Trophoblast cell (in vitro differentiated cells and primary cell): Measurements from ENCODE around the gene CA4.
"Not testable (repeated sequence)": the region's sequence is repeated elsewhere in the genome, so short reads cannot be mapped to it uniquely, and the experiment has no call there.

Experiments
- DNase-seq, 2 donors: peaks; one replicate each; pipeline ENCODE4 v3.0.0-alpha.2; 2016
- H2AFZ ChIP-seq: 2 replicates; pipeline ENCODE4 v1.6.1; 2013; ENCODE audit warnings: low read length, moderate library complexity, mild to moderate bottlenecking; ENCODE audit not compliant: insufficient read depth, poor library complexity
- H2AK5ac ChIP-seq: 2 replicates; pipeline ENCODE4 v1.6.1; 2013; ENCODE audit warnings: mild to moderate bottlenecking, low read length
- H2BK120ac ChIP-seq: 2 replicates; pipeline ENCODE4 v1.6.1; 2013; ENCODE audit warnings: low read length, mild to moderate bottlenecking, moderate library complexity; ENCODE audit not compliant: insufficient read depth, poor library complexity
- H2BK12ac ChIP-seq: 2 replicates; pipeline ENCODE4 v1.6.1; 2013; ENCODE audit warnings: mild to moderate bottlenecking, low read length, moderate library complexity
- H2BK5ac ChIP-seq: 2 replicates; pipeline ENCODE4 v1.6.1; 2013; ENCODE audit warnings: low read length, low read depth, moderate library complexity, mild to moderate bottlenecking; ENCODE audit not compliant: poor library complexity
- H3K14ac ChIP-seq: 2 replicates; pipeline ENCODE4 v1.6.1; 2013; ENCODE audit warnings: mild to moderate bottlenecking, low read length
- H3K18ac ChIP-seq: 2 replicates; pipeline ENCODE4 v1.6.1; 2013; ENCODE audit warnings: mild to moderate bottlenecking, low read length
- H3K23ac ChIP-seq: 2 replicates; pipeline ENCODE4 v1.6.1; 2013; ENCODE audit warnings: low read length
- H3K27ac ChIP-seq: 2 replicates; pipeline ENCODE4 v1.5.1; 2013; ENCODE audit warnings: low read depth, mild to moderate bottlenecking, inconsistent platforms, low read length, moderate library complexity
- H3K27me3 ChIP-seq: 2 replicates; pipeline ENCODE4 v1.6.1; 2013; ENCODE audit warnings: inconsistent platforms, mild to moderate bottlenecking, low read length, moderate library complexity; ENCODE audit not compliant: insufficient read depth
- H3K36me3 ChIP-seq, 2 experiments: 1 replicate in 1 of 2; 2 replicates in 1 of 2; pipeline ENCODE4 v1.6.1; 2013; ENCODE audit warnings: low read length in 2 of 2, mild to moderate bottlenecking in 2 of 2, moderate library complexity in 1 of 2; ENCODE audit not compliant: insufficient read depth in 2 of 2, control insufficient read depth in 1 of 2
- H3K4ac ChIP-seq: 2 replicates; pipeline ENCODE4 v1.6.1; 2013; ENCODE audit warnings: low read depth, mild to moderate bottlenecking, low read length, moderate library complexity
- H3K4me1 ChIP-seq, 2 experiments: 1 replicate in 1 of 2; 2 replicates in 1 of 2; pipeline ENCODE4 v1.6.1; 2013; ENCODE audit warnings: low read length in 2 of 2, mild to moderate bottlenecking in 2 of 2, moderate library complexity in 1 of 2; ENCODE audit not compliant: insufficient read depth in 2 of 2, control insufficient read depth in 1 of 2
- H3K4me2 ChIP-seq: 2 replicates; pipeline ENCODE4 v1.6.1; 2013; ENCODE audit warnings: inconsistent platforms, mild to moderate bottlenecking, low read length, moderate library complexity
- H3K4me3 ChIP-seq: 2 replicates; pipeline ENCODE4 v1.5.1; 2013; ENCODE audit warnings: mild to moderate bottlenecking, low read depth, low read length, inconsistent platforms
- H3K79me1 ChIP-seq: one replicate; pipeline ENCODE4 v1.6.1; 2013; ENCODE audit warnings: low read length
- H3K79me2 ChIP-seq: 2 replicates; pipeline ENCODE4 v1.6.1; 2013; ENCODE audit warnings: low read length, mild to moderate bottlenecking; ENCODE audit not compliant: control insufficient read depth, insufficient read depth, poor library complexity
- H3K9ac ChIP-seq: 2 replicates; pipeline ENCODE4 v1.6.1; 2013; ENCODE audit warnings: mild to moderate bottlenecking, low read length
- H3K9me3 ChIP-seq: 2 replicates; pipeline ENCODE4 v1.6.1; 2013; ENCODE audit warnings: low read depth, mild to moderate bottlenecking, control low read depth, inconsistent platforms, low read length; ENCODE audit not compliant: insufficient read depth
- H4K12ac ChIP-seq: 2 replicates; pipeline ENCODE4 v1.6.1; 2013; ENCODE audit warnings: low read depth, mild to moderate bottlenecking, low read length, moderate library complexity
- H4K8ac ChIP-seq: 2 replicates; pipeline ENCODE4 v1.6.1; 2013; ENCODE audit warnings: low read depth, mild to moderate bottlenecking, low read length, moderate library complexity
- H4K91ac ChIP-seq: one replicate; pipeline ENCODE4 v1.6.1; 2013; ENCODE audit warnings: low read depth, mild to moderate bottlenecking, low read length, moderate library complexity
- WGBS: extraction: QIAGEN DNeasy Blood & Tissue Kit; methylation state at CpG from one replicate; pipeline ENCODE4 v1.1.7; 2013; ENCODE audit warnings: missing lambda C conversion rate; ENCODE audit not compliant: insufficient read length, insufficient coverage; ENCODE audit errors: extremely low coverage; 5-methylcytosine and 5-hydroxymethylcytosine counted together

The CA4 gene

DNA sequence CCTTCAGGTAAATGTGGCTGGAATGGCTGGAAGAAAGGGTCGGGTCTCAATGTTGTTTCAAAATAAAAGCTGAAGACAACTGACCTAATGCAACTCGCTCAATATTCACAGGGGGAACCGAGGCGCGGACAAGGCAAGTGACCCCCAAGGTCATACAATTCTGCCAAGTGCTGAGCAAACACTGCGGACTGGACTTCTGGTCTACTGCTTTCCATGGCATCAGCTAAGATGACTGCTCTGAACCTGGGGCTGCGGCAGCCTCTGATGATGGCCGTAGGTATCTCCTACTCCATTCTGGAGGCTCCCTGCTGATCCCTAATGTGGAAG lies 21.9 kb downstream of the CA4 start:
- no peaks in the 10 kb centered on the region for H3K27me3 ChIP-seq
- H3K18ac ChIP-seq = no peak overlapping the region
- H2BK12ac ChIP-seq = no peak overlapping the region
- H3K36me3 ChIP-seq = no peaks in the 10 kb centered on the region
- peaks cover 0 to 2% of the 10 kb centered on the region in 2 experiments for H3K4me1 ChIP-seq
- no peak overlapping the region for H4K8ac ChIP-seq
- H3K4ac ChIP-seq = no peak overlapping the region
- no peak for DNase-seq
- H2BK120ac ChIP-seq = no peak overlapping the region
- no peak overlapping the region for H2AFZ ChIP-seq
- no peak overlapping the region for H2AK5ac ChIP-seq
- no peak overlapping the region for H3K9ac ChIP-seq
- H3K27ac ChIP-seq = no peak overlapping the region
- H4K12ac ChIP-seq = no peak overlapping the region
- no peak overlapping the region for H4K91ac ChIP-seq
- H2BK5ac ChIP-seq = no peak overlapping the region
- no peak overlapping the region for H3K14ac ChIP-seq
- no peaks in the 10 kb centered on the region for H3K79me2 ChIP-seq
- no peaks in the 10 kb centered on the region for H3K79me1 ChIP-seq
- H3K4me2 ChIP-seq = no peak overlapping the region
- WGBS = no CpG with 5 or more reads among the region's 8 CpGs
- H3K4me3 ChIP-seq = no peak overlapping the region
- no peak overlapping the region for H3K23ac ChIP-seq
- H3K9me3 ChIP-seq = no peaks in the 10 kb centered on the region

DNA sequence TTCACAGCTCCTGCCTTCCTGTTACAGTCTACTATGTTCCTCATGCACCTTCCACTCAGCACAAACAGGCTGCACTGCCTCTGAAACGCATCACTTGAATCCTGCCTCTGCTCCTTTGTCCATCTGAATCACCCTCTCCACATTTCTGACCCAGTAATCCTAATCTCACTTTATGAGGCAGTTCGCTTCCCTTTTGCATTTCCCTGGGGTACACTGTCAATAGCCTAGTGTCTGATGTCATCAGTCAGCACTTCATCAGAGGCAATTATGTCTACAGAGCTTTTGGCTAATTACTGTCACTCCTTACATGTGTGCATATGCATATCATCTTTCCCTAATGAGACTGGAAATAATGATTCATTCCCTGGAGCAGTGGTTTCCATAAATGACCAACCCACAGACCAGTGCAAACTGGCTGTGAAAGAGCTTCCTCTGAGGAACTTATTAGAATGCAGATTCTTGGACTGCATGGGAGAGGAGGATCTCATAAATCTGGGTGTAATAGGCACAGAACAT lies 23.6 kb downstream of the CA4 start:
- Histone ChIP-seq H3K79me1 (no peaks in the 10 kb centered on the region), H2BK5ac (no peak overlapping the region), H3K18ac (no peak overlapping the region), H3K36me3 (peaks cover 0 to 2% of the 10 kb centered on the region in 2 experiments), H3K79me2 (no peaks in the 10 kb centered on the region), H4K12ac (no peak overlapping the region), H3K4me2 (no peak overlapping the region), H3K4ac (no peak overlapping the region), H3K9me3 (no peaks in the 10 kb centered on the region), H4K91ac (no peak overlapping the region), H4K8ac (no peak overlapping the region), H3K9ac (no peak overlapping the region), H3K4me1 (peaks cover 0 to 2% of the 10 kb centered on the region in 2 experiments), H3K4me3 (no peak overlapping the region), H2BK12ac (no peak overlapping the region), H3K27me3 (no peaks in the 10 kb centered on the region), H3K23ac (no peak overlapping the region), H3K27ac (no peak overlapping the region), H2AFZ (no peak overlapping the region), H3K14ac (no peak overlapping the region), H2AK5ac (no peak overlapping the region), H2BK120ac (no peak overlapping the region)
- no peak for DNase-seq
- no CpG with 5 or more reads among the region's 2 CpGs for WGBS

DNA sequence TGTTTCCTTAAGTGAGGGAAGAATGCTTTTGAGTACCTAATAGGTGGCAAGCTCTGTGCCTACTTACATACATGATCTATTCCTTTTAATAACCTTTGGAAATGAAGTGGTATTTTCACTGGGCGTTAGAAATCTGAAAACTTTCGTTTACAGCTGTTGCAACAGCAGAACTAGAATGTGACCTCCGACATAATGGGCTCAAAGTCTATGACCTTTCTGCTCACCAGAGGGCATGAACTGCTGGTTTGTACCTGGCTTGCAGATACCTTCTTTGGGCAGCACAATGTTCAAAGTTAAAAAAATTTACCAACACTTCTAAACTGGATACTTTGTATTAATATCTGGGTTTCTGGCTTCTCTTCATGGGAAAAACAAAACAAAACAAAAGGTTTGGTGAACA lies 24.3 kb downstream of the CA4 start:
- no peak overlapping the region for H2AFZ ChIP-seq
- no peak overlapping the region for H4K91ac ChIP-seq
- H3K9me3 ChIP-seq = no peaks in the 10 kb centered on the region
- H4K12ac ChIP-seq = no peak overlapping the region
- no peak overlapping the region for H4K8ac ChIP-seq
- no peak overlapping the region for H2AK5ac ChIP-seq
- H3K79me1 ChIP-seq = no peaks in the 10 kb centered on the region
- H3K4ac ChIP-seq = no peak overlapping the region
- no peak overlapping the region for H3K27ac ChIP-seq
- H3K9ac ChIP-seq = no peak overlapping the region
- H3K27me3 ChIP-seq = no peaks in the 10 kb centered on the region
- DNase-seq = no peak
- H3K23ac ChIP-seq = no peak overlapping the region
- no peak overlapping the region for H3K4me2 ChIP-seq
- H3K4me3 ChIP-seq = no peak overlapping the region
- no peaks in the 10 kb centered on the region for H3K4me1 ChIP-seq
- WGBS = no CpG with 5 or more reads among the region's 3 CpGs
- no peak overlapping the region for H2BK120ac ChIP-seq
- H2BK5ac ChIP-seq = no peak overlapping the region
- no peaks in the 10 kb centered on the region for H3K79me2 ChIP-seq
- no peak overlapping the region for H3K18ac ChIP-seq
- H2BK12ac ChIP-seq = no peak overlapping the region
- no peak overlapping the region for H3K14ac ChIP-seq
- peaks cover 0 to 4% of the 10 kb centered on the region in 2 experiments for H3K36me3 ChIP-seq

DNA sequence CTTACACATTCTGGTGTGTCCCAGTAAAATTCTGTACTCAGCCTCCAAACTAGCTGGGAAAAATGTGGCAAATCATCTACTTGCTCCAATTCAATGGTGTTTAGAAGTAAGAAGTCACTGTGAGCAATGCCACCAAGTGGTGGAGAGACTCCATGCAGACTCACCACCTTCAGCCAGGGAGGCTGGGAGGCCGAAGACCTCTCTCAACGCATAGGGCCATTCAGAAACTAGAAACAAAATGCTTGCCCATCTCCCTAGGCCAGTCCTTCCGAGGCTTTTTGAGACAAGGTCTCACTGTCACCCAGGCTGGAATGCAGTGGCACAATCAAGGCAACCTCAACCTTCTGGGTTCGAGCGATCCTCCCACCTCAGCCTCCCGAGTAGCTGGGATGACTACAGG lies 25.0 kb downstream of the CA4 start:
- not testable (repeated sequence) for H3K9me3 ChIP-seq, H3K79me1 ChIP-seq, H4K91ac ChIP-seq, H2BK5ac ChIP-seq, H3K14ac ChIP-seq, H2AFZ ChIP-seq, H3K18ac ChIP-seq, H4K12ac ChIP-seq, H3K4me2 ChIP-seq, H3K23ac ChIP-seq, H2BK12ac ChIP-seq, H2BK120ac ChIP-seq, H3K4me1 ChIP-seq, H4K8ac ChIP-seq, H3K9ac ChIP-seq, H3K27me3 ChIP-seq, H3K27ac ChIP-seq, H3K36me3 ChIP-seq, H3K4ac ChIP-seq, H2AK5ac ChIP-seq, H3K4me3 ChIP-seq, H3K79me2 ChIP-seq
- peak in 1 of 2 donors; percentile 44 for DNase-seq
- no CpG with 5 or more reads among the region's 6 CpGs for WGBS
